Tibial nerve (tissue), 4 donors: ENCODE measurements around the gene CHTF8.

ENCODE experiments used
- CTCF ChIP-seq, 5 experiments: fragments of 200-600 bp in 3 of 5; fragments of 450-650 bp in 2 of 5; sonication (generic) in 3 of 5; IDR thresholded peaks; one replicate each; pipeline ENCODE4 v1.5.1; 2016 to 2019; ENCODE audit warnings: antibody characterized with exemption in 5 of 5, mild to moderate bottlenecking in 3 of 5, moderate library complexity in 2 of 5
- EP300 ChIP-seq, 2 donors: sonication (generic); formaldehyde crosslinking; IDR thresholded peaks; one replicate each; pipeline ENCODE4 v1.6.1; 2017; ENCODE audit warnings: antibody characterized with exemption in 2 of 2, mild to moderate bottlenecking in 1 of 2
- POLR2A ChIP-seq, 2 donors: fragments of 450-650 bp; IDR thresholded peaks; one replicate each; pipeline ENCODE4 v1.6.1; 2017; ENCODE audit warnings: antibody characterized with exemption in 2 of 2, mild to moderate bottlenecking in 2 of 2, moderate library complexity in 2 of 2

GRCh38 chr16:69131167-69131838 lies 1.1 kb downstream of the CHTF8 start:
- TF ChIP-seq POLR2A (IDR thresholded peaks at IDR 0.05) (no peak), CTCF (IDR thresholded peaks at IDR 0.05) (no peak), EP300 (IDR thresholded peaks at IDR 0.05) (no peak)
